GM23338 (cell line): Measurements from ENCODE around the gene PXDN.

Experiments
- CTCF ChIP-seq, 2 experiments: fragments of 200-600 bp in 1 of 2; sonication (generic) in 1 of 2; conservative IDR thresholded peaks; 2 replicates each; pipeline versions ENCODE4 v1.5.1 to v1.6.1; 2016 to 2017; ENCODE audit warnings: antibody characterized with exemption in 2 of 2, low read depth in 2 of 2, mild to moderate bottlenecking in 2 of 2, moderate library complexity in 1 of 2
- ETS1 ChIP-seq: IDR thresholded peaks from 2 replicates; pipeline ENCODE4 v1.6.1; 2016; ENCODE audit warnings: antibody characterized with exemption
- EZH2 ChIP-seq: fragments of 200-600 bp; sonication (generic); IDR thresholded peaks from one replicate; pipeline ENCODE4 v1.8.0; 2017; ENCODE audit warnings: antibody characterized with exemption, mild to moderate bottlenecking, low read depth; ENCODE audit not compliant: unreplicated experiment
- EZH2phosphoT487 ChIP-seq: fragments of 200-600 bp; sonication (generic); IDR thresholded peaks from one replicate; pipeline ENCODE4 v1.8.1; 2018; ENCODE audit warnings: antibody characterized with exemption; ENCODE audit not compliant: unreplicated experiment
- JUNB ChIP-seq: IDR thresholded peaks from one replicate; pipeline ENCODE4 v1.6.1; 2016; ENCODE audit warnings: antibody characterized with exemption; ENCODE audit not compliant: unreplicated experiment
- POLR2AphosphoS5 ChIP-seq: IDR thresholded peaks from 2 replicates; pipeline ENCODE4 v1.6.1; 2016; ENCODE audit warnings: antibody characterized with exemption, low read depth

GRCh38 chr2:1777781-1778180 is 33.5 kb upstream of the PXDN start:
- TF ChIP-seq CTCF (conservative IDR thresholded peaks at IDR 0.05; ENCODE audit: low read depth in 2 of 2) (no peak), POLR2AphosphoS5 (no peak), JUNB (no peak), EZH2 (no peak), ETS1 (no peak), EZH2phosphoT487 (no peak)
